Kidney (tissue), 14 donors: Measurements from ENCODE around the gene ACOD1. TPM values are rescaled to one million over a fixed set of nuclear protein-coding genes. Genes with fewer than 3 reads are reported as not detected.

Experiments used
- DNase-seq, 5 donors: peaks; one replicate each; pipeline ENCODE4 v3.0.0-alpha.2; 2013 to 2020
- FAIRE-seq: peaks from 2 replicates; lab custom pipeline; 2012; peaks lifted over from hg19 to GRCh38; lab: Jason Lieb, UNC
- H3K27ac ChIP-seq, 2 donors: one replicate each; pipeline ENCODE4 v1.7.0; 2013; ENCODE audit warnings: low read depth in 2 of 2, low read length in 2 of 2, inconsistent platforms in 1 of 2
- H3K27me3 ChIP-seq: one replicate; pipeline ENCODE4 v1.7.1; 2013; ENCODE audit warnings: low read length, inconsistent platforms; ENCODE audit not compliant: control insufficient read depth, insufficient read depth
- H3K36me3 ChIP-seq, 3 donors: one replicate each; pipeline versions ENCODE4 v1.7.0 to v1.7.1; 2013; ENCODE audit warnings: low read length in 3 of 3, control low read depth in 1 of 3, inconsistent platforms in 1 of 3; ENCODE audit not compliant: insufficient read depth in 3 of 3, control insufficient read depth in 2 of 3
- H3K4me1 ChIP-seq, 3 donors: one replicate each; pipeline versions ENCODE4 v1.7.0 to v1.7.1; 2013; ENCODE audit warnings: low read length in 3 of 3, inconsistent platforms in 1 of 3, low read depth in 1 of 3; ENCODE audit not compliant: control insufficient read depth in 2 of 3, insufficient read depth in 2 of 3
- H3K4me3 ChIP-seq, 3 donors: one replicate each; pipeline versions ENCODE4 v1.7.0 to v1.8.1; 2013; ENCODE audit warnings: low read length in 3 of 3, control low read depth in 1 of 3, inconsistent platforms in 1 of 3
- H3K9ac ChIP-seq, 3 donors: one replicate each; pipeline versions ENCODE4 v1.7.0 to v1.7.1; 2013; ENCODE audit warnings: low read length in 3 of 3, control low read depth in 1 of 3, inconsistent platforms in 1 of 3
- H3K9me3 ChIP-seq, 3 donors: one replicate each; pipeline versions ENCODE4 v1.7.0 to v1.7.1; 2013; ENCODE audit warnings: low read length in 3 of 3, control low read depth in 1 of 3, inconsistent platforms in 1 of 3; ENCODE audit not compliant: control insufficient read depth in 2 of 3, insufficient read depth in 1 of 3
- intact Hi-C: fragments of 100-400 bp; cut with DNase I; formaldehyde crosslinking; loops from one replicate; pipeline ENCODE4 v1.11.1; 2022
- polyA plus RNA-seq: library from polyadenylated mRNA; stranded (reverse); fragments of 350-450 nt; fragmentation: Illumina TruSeq; extraction: RNeasy Lipid Tissue Mini Kit (QIAGEN cat#74804); gene quantifications from one replicate; pipeline ENCODE4 v1.2.3, GENCODE V29; 2014; ENCODE audit warnings: low read depth, low replicate concordance; ENCODE audit not compliant: insufficient read depth
- total RNA-seq: library from RNA; stranded (reverse); fragmentation: NEBNext Ultra II Directional; extraction: Animal tissue kit (Norgen Biotek cat#: 25700); gene quantifications from one replicate; pipeline ENCODE4 v1.2.1, GENCODE V29; 2021
- TF ChIP-seq, protein P1 (sequence below): IDR thresholded peaks from 3 replicates; pipeline ENCODE4 v1.5.1; 2012; ENCODE audit warnings: mild to moderate bottlenecking, moderate library complexity, borderline replicate concordance; ENCODE audit not compliant: insufficient read depth; ENCODE audit errors: extremely low read depth
- donor health status: control.
- donor health status: control.
- donor health status: control.
- donor health status: control.
- donor health status: control.
- donor health status: DM: yes; HTN: yes; CAD: no.
- donor health status: Normal renal cell carcinoma (clear cell type).

ACOD1 gene
- total and polyA plus RNA-seq, 2 donors from 2014 or later: not detected

DNA sequence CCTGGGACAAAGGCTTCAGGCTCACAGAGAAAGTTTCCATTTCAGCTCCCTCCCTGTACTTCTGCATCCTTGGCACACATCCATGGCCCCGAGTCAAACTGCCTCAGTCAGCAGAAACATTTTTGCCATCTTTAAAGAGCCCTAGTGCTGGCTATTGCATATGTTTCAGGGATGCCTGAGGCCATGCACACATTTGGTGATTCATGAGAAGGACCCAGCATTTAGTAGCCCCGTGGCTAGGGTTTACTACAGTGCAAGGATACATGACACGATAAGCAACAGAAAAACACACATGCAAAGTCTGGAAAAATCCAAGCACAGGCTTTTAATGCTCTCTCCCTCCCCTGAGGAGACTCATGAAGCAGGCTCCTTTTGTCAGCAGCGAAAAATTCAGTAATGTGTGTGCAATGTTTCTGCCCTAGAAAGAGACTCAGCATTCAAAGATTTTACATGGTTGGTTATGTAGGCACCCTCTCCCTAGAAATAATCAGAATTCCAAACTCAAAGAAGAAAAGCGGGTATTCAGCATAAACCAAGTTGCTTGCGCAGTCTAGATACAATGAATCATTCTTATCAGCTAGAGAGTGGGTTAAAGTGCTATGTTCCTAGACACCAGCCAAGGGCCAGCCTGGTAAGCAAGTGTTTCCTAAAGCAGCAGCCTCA, 17.6 kb downstream of the ACOD1 start:
- TF ChIP-seq, protein P1, sequence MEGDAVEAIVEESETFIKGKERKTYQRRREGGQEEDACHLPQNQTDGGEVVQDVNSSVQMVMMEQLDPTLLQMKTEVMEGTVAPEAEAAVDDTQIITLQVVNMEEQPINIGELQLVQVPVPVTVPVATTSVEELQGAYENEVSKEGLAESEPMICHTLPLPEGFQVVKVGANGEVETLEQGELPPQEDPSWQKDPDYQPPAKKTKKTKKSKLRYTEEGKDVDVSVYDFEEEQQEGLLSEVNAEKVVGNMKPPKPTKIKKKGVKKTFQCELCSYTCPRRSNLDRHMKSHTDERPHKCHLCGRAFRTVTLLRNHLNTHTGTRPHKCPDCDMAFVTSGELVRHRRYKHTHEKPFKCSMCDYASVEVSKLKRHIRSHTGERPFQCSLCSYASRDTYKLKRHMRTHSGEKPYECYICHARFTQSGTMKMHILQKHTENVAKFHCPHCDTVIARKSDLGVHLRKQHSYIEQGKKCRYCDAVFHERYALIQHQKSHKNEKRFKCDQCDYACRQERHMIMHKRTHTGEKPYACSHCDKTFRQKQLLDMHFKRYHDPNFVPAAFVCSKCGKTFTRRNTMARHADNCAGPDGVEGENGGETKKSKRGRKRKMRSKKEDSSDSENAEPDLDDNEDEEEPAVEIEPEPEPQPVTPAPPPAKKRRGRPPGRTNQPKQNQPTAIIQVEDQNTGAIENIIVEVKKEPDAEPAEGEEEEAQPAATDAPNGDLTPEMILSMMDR: no peak
- Histone ChIP-seq H3K4me1 (peaks cover 0 to 6% (median 5%) of the 10 kb centered on the region in 3 donors), H3K27ac (no peak overlapping the region), H3K27me3 (no peaks in the 10 kb centered on the region), H3K9ac (no peak overlapping the region), H3K36me3 (no peaks in the 10 kb centered on the region), H3K9me3 (peaks cover 0 to 3% (median 0%) of the 10 kb centered on the region in 3 donors), H3K4me3 (no peak overlapping the region)
- DNase-seq: peak in 3 of 5 donors; percentile 18 to 73 (median 31)
- no peak for FAIRE-seq
- intact Hi-C loops: no loop called here

DNA sequence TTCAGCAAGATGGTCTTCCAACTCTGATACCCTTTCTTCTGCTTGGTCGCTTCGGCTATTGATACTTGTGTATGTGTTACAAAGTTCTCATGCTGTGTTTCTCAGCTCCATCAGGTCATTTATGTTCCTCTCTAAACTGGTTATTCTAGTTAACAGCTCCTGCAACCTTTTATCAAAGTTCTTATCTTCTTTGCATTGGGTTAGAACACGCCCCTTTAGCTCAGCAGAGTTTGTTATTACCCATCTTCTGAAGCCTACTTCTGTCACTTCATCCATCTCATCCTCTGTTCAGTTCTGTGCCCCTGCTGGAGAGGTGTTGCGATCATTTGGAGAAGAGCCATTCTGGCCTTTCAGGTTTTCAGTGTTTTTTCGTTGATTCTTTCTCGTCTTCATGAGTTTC, 18.7 kb downstream of the ACOD1 start:
- no peak overlapping the region for H3K4me3 ChIP-seq
- DNase-seq (no peak), FAIRE-seq (no peak)
- intact Hi-C loops: no loop called here
- peaks cover 0 to 6% (median 5%) of the 10 kb centered on the region in 3 donors for H3K4me1 ChIP-seq
- H3K27me3 ChIP-seq: no peaks in the 10 kb centered on the region
- TF ChIP-seq, protein P1: no peak
- H3K27ac ChIP-seq: no peak overlapping the region
- H3K36me3 ChIP-seq: no peaks in the 10 kb centered on the region
- H3K9ac ChIP-seq: no peak overlapping the region
- no peaks in the 10 kb centered on the region for H3K9me3 ChIP-seq

DNA sequence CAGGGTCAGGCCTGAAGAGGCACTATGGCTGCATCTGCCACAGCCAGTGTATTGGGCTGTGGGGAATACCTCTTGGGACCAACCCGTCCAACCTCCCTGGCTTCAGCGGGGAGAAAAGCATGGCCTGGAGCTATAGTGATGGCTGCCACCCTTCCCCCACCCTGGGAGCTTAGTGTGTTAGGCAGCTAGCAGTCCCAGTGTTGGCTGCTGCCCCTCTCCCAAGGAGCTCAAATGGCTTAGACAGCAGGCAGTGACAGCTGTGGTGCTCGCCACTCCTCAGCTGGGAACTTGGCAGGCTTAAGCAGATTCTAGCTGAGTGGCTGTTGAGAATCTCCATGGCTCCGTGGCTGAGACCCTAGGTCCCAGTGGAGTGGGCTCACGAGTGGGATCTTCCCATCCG, 19.7 kb downstream of the ACOD1 start:
- Histone ChIP-seq H3K4me1 (peaks cover 0 to 6% (median 5%) of the 10 kb centered on the region in 3 donors), H3K9ac (no peak overlapping the region), H3K4me3 (no peak overlapping the region), H3K27me3 (no peaks in the 10 kb centered on the region), H3K36me3 (no peaks in the 10 kb centered on the region), H3K9me3 (no peaks in the 10 kb centered on the region), H3K27ac (no peak overlapping the region)
- TF ChIP-seq, protein P1: no peak
- no peak for DNase-seq
- no peak for FAIRE-seq
- intact Hi-C loops: no loop called here
